Measurements from ENCODE around the gene TMEM109. TPM values are rescaled to one million over a fixed set of nuclear protein-coding genes. Genes with fewer than 3 reads are reported as not detected.
A peak's percentile ranks its signal among the peaks of the same experiment; 100 is the strongest.

TMEM109 gene, protein sequence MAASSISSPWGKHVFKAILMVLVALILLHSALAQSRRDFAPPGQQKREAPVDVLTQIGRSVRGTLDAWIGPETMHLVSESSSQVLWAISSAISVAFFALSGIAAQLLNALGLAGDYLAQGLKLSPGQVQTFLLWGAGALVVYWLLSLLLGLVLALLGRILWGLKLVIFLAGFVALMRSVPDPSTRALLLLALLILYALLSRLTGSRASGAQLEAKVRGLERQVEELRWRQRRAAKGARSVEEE
- 71.5 TPM for polyA plus RNA-seq (2013, experiment 1 of 2; ENCODE audit: insufficient read length)
- 76.1 TPM for polyA plus RNA-seq (2013, experiment 2 of 2; ENCODE audit: insufficient read length)

DNA sequence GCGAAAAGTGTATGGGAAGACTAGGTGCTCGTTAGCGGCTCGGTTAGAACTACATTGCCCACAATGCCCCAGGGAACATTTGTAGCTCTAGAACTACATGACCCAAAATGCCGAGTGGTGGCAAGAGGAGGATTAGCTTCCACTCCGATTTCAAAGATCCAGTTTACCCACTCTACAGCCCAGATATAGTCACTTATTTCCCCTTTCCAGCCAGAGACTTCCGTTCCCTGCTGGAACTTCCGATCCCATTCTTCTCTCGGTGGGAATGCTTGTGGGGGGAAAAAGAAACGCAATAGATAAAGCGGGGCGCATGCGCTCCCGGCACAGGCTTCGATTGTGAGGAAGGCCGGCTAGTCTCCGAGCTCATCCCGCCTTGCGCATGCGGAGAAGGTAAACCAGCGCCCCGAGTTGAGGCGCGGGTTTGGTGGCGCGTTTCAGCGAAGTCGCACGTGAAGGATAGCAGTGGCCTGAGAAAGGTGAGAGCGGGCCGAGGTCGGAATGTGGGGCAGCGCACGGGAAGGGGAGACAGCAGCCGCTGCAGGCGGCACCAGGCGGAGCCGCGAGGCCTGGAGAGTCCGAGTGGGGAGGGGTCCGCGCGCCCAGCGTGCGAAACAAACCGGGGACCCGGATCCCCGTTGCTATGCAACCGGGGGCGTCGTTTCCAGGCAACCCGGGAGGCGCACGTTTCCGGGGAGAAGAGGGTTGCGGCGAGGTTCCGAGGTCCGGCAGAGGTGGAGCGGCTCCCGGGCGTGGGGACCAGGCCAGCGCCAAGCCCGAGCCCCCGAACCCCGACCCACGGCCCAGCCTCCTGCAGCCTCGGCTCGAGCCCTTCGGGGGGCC lies at the start of gene TMEM109:
TSS of gene TMEM109 (plus strand) at position 366 of the 840 bp plus-strand sequence. CDS start 5,536 bp downstream, outside the sequence.
- DNase-seq, result peak; percentile 90

GRCh38 chr11:60864856-60865513 lies 49.0 kb upstream of the TMEM109 start:
- no peak for DNase-seq

DNA sequence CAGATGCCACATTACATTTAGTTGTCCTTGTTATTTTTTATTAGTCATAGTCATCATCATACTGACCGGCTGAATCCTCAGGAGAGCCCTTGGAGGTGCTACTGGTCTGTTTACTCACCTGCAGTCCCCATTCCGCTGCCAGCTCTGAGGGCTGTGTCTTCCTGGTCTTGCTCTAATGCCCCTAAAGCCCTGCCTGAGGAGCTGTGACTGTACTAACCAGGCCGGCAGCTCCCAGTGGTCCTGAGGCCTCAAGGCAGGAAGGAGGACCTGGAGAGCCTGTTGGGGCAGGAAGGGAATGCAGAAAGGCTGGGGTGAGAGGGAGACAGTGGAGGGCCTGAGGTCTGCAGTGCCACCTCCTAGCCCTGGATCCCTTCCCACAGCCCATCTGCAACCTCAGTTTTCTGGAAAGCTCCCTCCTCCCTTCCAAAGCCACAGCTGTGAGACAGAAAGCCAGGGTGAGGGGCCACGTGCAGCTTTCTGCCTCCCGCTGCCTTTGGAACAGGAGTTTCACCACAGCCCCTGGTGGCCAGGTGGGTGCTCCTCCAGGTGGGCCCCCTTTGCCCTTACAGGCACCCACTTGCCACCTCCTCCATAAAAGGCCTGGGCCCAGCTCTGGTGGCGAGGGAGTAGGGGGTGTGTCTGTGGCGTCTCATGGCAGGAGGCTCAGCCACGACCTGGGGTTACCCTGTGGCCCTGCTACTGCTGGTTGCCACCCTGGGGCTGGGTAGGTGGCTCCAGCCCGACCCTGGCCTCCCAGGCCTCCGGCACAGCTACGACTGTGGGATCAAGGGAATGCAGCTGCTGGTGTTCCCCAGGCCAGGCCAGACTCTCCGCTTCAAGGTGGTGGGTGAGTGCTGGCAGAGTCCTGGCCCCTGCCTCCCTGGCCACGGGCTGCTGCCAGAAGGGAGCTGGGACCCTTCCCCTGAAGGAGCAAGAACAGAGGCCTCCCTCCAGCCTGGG lies 46.8 kb upstream of the TMEM109 start, which contains the start of gene ZP1:
TSS of gene ZP1 (plus strand) at position 632 of the 960 bp plus-strand sequence. CDS start at position 652, 20 bp downstream.
- DNase-seq, result no peak

- DNase-seq, result no peak
Measured at GRCh38 chr11:60867871-60868681, 45.9 kb upstream of the TMEM109 start.

GRCh38 chr11:60868682-60869450 lies 45.1 kb upstream of the TMEM109 start:
- no peak for DNase-seq

DNA sequence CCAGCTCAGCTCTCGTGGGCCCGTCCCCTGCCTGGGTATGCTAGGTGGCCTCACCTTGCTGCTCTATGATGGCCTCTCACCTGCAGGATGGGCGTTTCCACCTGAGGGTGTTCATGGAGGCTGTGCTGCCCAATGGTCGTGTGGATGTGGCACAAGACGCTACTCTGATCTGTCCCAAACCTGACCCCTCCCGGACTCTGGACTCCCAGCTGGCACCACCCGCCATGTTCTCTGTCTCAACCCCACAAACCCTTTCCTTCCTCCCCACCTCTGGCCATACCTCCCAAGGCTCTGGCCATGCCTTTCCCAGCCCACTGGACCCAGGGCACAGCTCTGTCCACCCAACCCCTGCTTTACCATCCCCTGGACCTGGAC lies 44.5 kb upstream of the TMEM109 start:
- DNase-seq, result no peak

- no peak for DNase-seq
Measured at GRCh38 chr11:60870276-60870675, 43.7 kb upstream of the TMEM109 start.

DNA sequence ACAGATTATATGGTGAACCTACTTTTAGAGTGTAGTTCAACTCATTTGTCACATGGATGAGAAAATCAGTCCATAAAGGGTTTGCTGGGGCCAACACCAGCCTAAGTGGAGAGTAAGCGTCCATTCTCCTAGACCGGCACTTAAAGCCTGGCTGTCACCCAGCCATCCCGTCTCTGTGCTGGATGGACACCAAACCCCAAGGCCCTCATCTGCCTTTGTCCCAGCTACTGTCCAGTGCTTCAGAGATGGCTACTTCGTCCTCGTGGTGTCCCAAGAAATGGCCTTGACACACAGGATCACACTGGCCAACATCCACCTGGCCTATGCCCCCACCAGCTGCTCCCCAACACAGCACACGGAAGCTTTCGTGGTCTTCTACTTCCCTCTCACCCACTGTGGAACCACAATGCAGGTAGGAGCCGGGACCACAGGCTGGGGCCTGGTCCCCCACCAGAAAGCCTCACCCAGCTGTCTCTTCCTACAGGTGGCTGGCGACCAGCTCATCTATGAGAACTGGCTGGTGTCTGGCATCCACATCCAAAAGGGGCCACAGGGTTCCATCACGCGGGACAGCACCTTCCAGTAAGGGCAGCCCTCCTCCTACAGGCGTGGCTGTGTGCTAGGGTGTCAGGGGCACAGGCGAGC lies 43.1 kb upstream of the TMEM109 start:
- DNase-seq, result no peak

- peak; percentile 21 for DNase-seq
Measured at GRCh38 chr11:60871378-60872061, 42.4 kb upstream of the TMEM109 start.

GRCh38 chr11:60872124-60872960 lies 41.6 kb upstream of the TMEM109 start:
- DNase-seq, result peak; percentile 55

DNA sequence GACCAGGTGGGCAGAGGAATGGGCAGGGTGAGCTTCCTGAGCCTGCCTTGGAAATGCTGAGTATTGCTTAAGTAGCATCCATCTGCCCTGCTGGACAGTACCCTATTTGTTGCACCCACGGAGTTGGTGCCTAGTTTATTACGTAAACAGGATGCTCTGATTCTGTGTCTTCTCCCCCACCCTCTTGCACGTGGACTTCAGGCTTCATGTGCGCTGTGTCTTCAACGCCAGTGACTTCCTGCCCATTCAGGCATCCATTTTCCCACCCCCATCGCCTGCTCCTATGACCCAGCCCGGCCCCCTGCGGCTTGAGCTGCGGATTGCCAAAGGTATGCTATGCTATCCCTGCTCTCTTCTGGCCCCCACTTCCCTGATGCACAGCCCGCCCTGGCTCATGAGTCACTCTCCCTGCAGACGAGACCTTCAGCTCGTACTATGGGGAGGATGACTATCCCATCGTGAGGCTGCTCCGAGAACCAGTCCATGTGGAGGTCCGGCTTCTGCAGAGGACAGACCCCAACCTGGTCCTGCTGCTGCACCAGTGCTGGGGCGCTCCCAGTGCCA lies 40.9 kb upstream of the TMEM109 start:
- peak; percentile 82 for DNase-seq

- no peak for DNase-seq
Measured at GRCh38 chr11:60873533-60873932, 40.4 kb upstream of the TMEM109 start.

GRCh38 chr11:60874421-60875365 lies 39.3 kb upstream of the TMEM109 start:
- DNase-seq, result no peak

DNA sequence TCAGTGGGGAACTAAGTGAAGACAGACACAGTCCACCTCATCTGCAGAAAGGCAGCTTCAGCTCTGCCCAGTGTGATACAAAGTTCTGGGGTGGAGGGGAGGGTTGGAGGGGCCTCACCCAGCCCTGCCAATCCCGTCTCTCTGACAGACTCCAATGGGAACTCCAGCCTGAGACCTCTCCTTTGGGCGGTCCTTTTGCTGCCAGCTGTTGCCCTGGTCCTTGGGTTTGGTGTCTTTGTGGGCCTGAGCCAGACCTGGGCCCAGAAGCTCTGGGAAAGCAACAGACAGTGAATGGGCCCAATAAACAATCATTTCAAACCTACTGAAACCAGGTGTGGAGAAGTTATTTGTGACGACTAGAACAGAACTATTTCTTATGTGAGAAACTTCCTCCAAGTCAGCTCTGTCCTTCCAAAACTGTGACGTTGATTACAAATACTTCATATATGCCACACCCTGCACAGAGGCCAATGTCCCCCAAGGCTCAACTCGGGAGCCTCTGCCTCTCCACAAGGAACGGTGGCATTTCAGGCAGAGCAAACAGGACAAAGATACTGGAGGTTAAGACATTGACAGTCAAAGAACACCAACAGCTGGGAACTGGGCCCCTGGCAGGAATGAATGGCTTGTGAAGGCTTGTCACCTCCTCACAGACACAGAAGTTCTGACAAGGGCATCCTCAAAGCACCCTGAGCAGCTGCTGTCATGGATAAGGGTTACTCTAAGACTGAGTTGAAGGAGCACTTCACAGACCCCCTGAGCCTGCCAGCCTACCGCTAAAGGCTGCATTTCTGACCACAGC lies 38.4 kb upstream of the TMEM109 start:
- no peak for DNase-seq

- no peak for DNase-seq
Measured at GRCh38 chr11:60876168-60876485, 37.8 kb upstream of the TMEM109 start.
